ENCODE measurements around the gene GLT8D1. TPM values are rescaled to one million over a fixed set of nuclear protein-coding genes. Genes with fewer than 3 reads are reported as not detected.

GLT8D1 gene
- total and polyA plus RNA-seq, 4 donors = 33.3 to 77.9 (median 56.7) TPM

- DNase-seq (ENCODE audit: low spot score) = no peak
- WGBS = 75% methylated on average over 1 of the region's 1 CpG
- Histone ChIP-seq H3K9me3 (ENCODE audit: control insufficient read depth in 4 of 4, low read length in 3 of 4) (no peaks in the 10 kb centered on the region), H3K4me1 (ENCODE audit: control insufficient read depth in 4 of 4, insufficient read depth in 4 of 4, low read length in 3 of 4) (no peaks in the 10 kb centered on the region), H3K36me3 (ENCODE audit: control insufficient read depth in 4 of 4, insufficient read depth in 3 of 4, low read depth in 1 of 4, low read length in 3 of 4) (peaks cover 5 to 43% (median 34%) of the 10 kb centered on the region in 4 donors), H3K27me3 (ENCODE audit: control insufficient read depth in 4 of 4, insufficient read depth in 4 of 4, low read length in 3 of 4) (no peaks in the 10 kb centered on the region), H3K9ac (ENCODE audit: low read depth in 1 of 2, low read length in 2 of 2) (no peak overlapping the region), H3K27ac (ENCODE audit: low read depth in 1 of 2, low read length in 2 of 2) (no peak overlapping the region), H3K4me3 (ENCODE audit: low read depth in 1 of 3, low read length in 3 of 3) (no peak overlapping the region)
- TF ChIP-seq ATF3 (IDR thresholded peaks at IDR 0.05) = no peak
- TF ChIP-seq CTCF (IDR thresholded peaks at IDR 0.05; ENCODE audit: low read depth, low read length, missing input control) = no peak
- TF ChIP-seq EGR1 (IDR thresholded peaks at IDR 0.05; ENCODE audit: low read depth in 2 of 2) = no peak
- no peak for TF ChIP-seq MAX (IDR thresholded peaks at IDR 0.05)
- no peak for TF ChIP-seq TAF1 (conservative IDR thresholded peaks at IDR 0.05)
- TF ChIP-seq FOXA1 (IDR thresholded peaks at IDR 0.05) = no peak
- TF ChIP-seq SP1 (IDR thresholded peaks at IDR 0.05) = no peak
- no peak for TF ChIP-seq REST (IDR thresholded peaks at IDR 0.05)
- TF ChIP-seq GABPA (IDR thresholded peaks at IDR 0.05 in 1 of 2, conservative IDR thresholded peaks at IDR 0.05 in 1 of 2) = no peak
- TF ChIP-seq ZBTB33 (IDR thresholded peaks at IDR 0.05) = no peak
- no peak for TF ChIP-seq HNF4G (IDR thresholded peaks at IDR 0.05)
- TF ChIP-seq RAD21 (IDR thresholded peaks at IDR 0.05) = no peak
- no peak for TF ChIP-seq JUND (IDR thresholded peaks at IDR 0.05)
Observed at GRCh38 chr3:52671676-52672075, 33.9 kb downstream of the GLT8D1 start.

GRCh38 chr3:52670621-52671521, 34.7 kb downstream of the GLT8D1 start:
- TF ChIP-seq GABPA (IDR thresholded peaks at IDR 0.05 in 1 of 2, conservative IDR thresholded peaks at IDR 0.05 in 1 of 2) = no peak
- no peak for TF ChIP-seq JUND (IDR thresholded peaks at IDR 0.05)
- no peak for TF ChIP-seq CTCF (IDR thresholded peaks at IDR 0.05; ENCODE audit: low read depth, low read length, missing input control)
- no peak for TF ChIP-seq HNF4G (IDR thresholded peaks at IDR 0.05)
- TF ChIP-seq SP1 (IDR thresholded peaks at IDR 0.05) = no peak
- no peak for TF ChIP-seq RAD21 (IDR thresholded peaks at IDR 0.05)
- TF ChIP-seq FOXA2 (IDR thresholded peaks at IDR 0.05) = no peak
- TF ChIP-seq TAF1 (conservative IDR thresholded peaks at IDR 0.05) = no peak
- no peak for TF ChIP-seq HNF4A (conservative IDR thresholded peaks at IDR 0.05)
- 86% methylated on average over 9 of the region's 9 CpGs for WGBS
- no peak overlapping the region for H3K4me3 ChIP-seq (ENCODE audit: low read depth in 1 of 3, low read length in 3 of 3)
- no peak overlapping the region for H3K9ac ChIP-seq (ENCODE audit: low read depth in 1 of 2, low read length in 2 of 2)
- H3K27ac ChIP-seq (ENCODE audit: low read depth in 1 of 2, low read length in 2 of 2) = no peak overlapping the region
- H3K9me3 ChIP-seq (ENCODE audit: control insufficient read depth in 4 of 4, low read length in 3 of 4) = no peaks in the 10 kb centered on the region
- no peaks in the 10 kb centered on the region for H3K27me3 ChIP-seq (ENCODE audit: control insufficient read depth in 4 of 4, insufficient read depth in 4 of 4, low read length in 3 of 4)
- no peaks in the 10 kb centered on the region for H3K4me1 ChIP-seq (ENCODE audit: control insufficient read depth in 4 of 4, insufficient read depth in 4 of 4, low read length in 3 of 4)
- DNase-seq (ENCODE audit: low spot score) = no peak
- H3K36me3 ChIP-seq (ENCODE audit: control insufficient read depth in 4 of 4, insufficient read depth in 3 of 4, low read depth in 1 of 4, low read length in 3 of 4) = peaks cover 7 to 40% (median 33%) of the 10 kb centered on the region in 4 donors

All from liver (tissue), 9 donors.